HL-60 (cell line): ENCODE data around the gene ITLN2.
"Not testable (repeated sequence)": the region's sequence is repeated elsewhere in the genome, so short reads cannot be mapped to it uniquely, and the experiment has no call there.

Experiments
- DNase-seq, 2 experiments: peaks; one replicate each; pipeline ENCODE4 v3.0.0-alpha.2; 2010 to 2020; ENCODE audit warnings: low read depth in 1 of 2, low spot score in 1 of 2
- H3K27ac ChIP-seq: fragments of 250-450 bp; sonication (Bioruptor Pico); replicated peaks from 2 replicates; pipeline ENCODE4 v1.5.1; 2020; ENCODE audit warnings: mild to moderate bottlenecking, moderate library complexity
- H3K27me3 ChIP-seq: fragments of 250-450 bp; sonication (Bioruptor Pico); 2 replicates; pipeline ENCODE4 v1.5.1; 2021; ENCODE audit warnings: mild to moderate bottlenecking, moderate library complexity; ENCODE audit not compliant: insufficient read depth, poor library complexity, severe bottlenecking
- H3K4me3 ChIP-seq: replicated peaks from 2 replicates; pipeline ENCODE4 v1.5.1; 2011; ENCODE audit warnings: mild to moderate bottlenecking, control low read depth, low read length; ENCODE audit not compliant: insufficient read depth
- GABPA ChIP-seq: IDR thresholded peaks from 2 replicates; pipeline ENCODE4 v1.6.1; 2012; ENCODE audit warnings: low read depth
- POLR2AphosphoS5 ChIP-seq: IDR thresholded peaks from 2 replicates; pipeline ENCODE4 v1.6.1; 2012; ENCODE audit warnings: low read depth
- REST ChIP-seq: IDR thresholded peaks from 2 replicates; pipeline ENCODE4 v1.6.1; 2012; ENCODE audit warnings: low read depth; ENCODE audit not compliant: insufficient replicate concordance
- SPI1 ChIP-seq: IDR thresholded peaks from 2 replicates; pipeline ENCODE4 v1.6.1; 2012; ENCODE audit warnings: low read depth, mild to moderate bottlenecking, borderline replicate concordance
- TF ChIP-seq, protein P1 (sequence below): IDR thresholded peaks from one replicate; pipeline ENCODE4 v1.5.1; 2011; ENCODE audit warnings: low read length, control low read depth, inconsistent platforms; ENCODE audit not compliant: insufficient read depth

The ITLN2 gene

DNA sequence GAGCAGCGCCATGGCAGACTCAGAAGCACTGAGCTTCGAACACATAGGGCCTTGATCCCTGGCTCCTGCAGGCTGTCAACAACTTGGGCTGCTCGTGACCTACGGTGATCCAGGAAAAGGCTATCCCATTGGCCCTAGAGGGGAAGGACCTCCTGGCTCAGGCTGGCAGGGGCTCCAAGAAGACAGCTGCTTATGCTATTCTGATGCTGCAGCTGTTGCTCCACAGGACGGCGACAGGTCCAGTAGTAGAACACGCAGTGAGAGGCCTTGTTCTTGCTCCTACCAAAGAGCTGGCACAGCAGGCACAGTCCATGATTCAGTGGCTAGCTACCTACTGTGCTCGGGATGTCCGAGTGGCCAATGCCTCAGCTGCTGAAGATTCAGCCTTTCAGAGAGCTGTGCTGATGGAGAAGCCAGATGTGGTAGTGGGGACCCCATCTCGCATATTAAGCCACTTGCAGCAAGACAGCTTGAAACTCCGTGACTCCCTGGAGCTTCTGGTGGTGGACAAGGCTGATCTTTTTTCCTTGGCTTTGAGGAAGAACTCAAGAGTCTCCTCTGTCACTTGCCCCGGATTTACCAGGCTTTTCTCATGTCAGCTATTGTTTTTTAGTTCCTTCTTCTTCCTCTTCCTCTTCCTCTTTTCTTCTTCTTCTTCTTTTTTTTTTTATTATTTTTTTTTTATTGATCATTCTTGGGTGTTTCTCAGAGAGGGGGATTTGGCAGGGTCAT, 18.9 kb downstream of the ITLN2 start:
- Histone ChIP-seq H3K27ac (no peak overlapping the region), H3K4me3 (no peak overlapping the region), H3K27me3 (no peaks in the 10 kb centered on the region)
- TF ChIP-seq SPI1: peak; percentile 73
- TF ChIP-seq, protein P1, sequence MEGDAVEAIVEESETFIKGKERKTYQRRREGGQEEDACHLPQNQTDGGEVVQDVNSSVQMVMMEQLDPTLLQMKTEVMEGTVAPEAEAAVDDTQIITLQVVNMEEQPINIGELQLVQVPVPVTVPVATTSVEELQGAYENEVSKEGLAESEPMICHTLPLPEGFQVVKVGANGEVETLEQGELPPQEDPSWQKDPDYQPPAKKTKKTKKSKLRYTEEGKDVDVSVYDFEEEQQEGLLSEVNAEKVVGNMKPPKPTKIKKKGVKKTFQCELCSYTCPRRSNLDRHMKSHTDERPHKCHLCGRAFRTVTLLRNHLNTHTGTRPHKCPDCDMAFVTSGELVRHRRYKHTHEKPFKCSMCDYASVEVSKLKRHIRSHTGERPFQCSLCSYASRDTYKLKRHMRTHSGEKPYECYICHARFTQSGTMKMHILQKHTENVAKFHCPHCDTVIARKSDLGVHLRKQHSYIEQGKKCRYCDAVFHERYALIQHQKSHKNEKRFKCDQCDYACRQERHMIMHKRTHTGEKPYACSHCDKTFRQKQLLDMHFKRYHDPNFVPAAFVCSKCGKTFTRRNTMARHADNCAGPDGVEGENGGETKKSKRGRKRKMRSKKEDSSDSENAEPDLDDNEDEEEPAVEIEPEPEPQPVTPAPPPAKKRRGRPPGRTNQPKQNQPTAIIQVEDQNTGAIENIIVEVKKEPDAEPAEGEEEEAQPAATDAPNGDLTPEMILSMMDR: no peak
- peak in 1 of 2 experiments; percentile 43 for DNase-seq

DNA sequence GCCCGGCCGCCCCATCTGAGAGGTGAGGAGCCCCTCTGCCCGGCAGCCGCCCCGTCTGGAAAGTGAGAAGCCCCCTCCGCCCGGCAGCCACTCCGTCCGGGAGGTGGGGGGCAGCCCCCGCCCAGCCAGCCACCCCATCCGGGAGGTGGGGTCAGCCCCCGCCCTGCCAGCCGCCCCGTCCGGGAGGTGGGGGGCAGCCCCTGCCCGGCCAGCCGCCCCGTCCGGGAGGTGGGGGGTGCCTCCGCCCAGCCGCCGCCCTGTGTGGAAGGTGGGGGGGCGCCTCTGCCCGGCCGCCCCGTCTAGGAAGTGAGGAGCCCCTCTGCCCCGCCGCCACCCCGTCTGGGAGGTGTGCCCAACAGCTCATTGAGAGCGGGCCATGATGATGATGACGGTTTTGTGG, 21.3 kb downstream of the ITLN2 start:
- not testable (repeated sequence) for H3K27me3 ChIP-seq, H3K4me3 ChIP-seq, H3K27ac ChIP-seq, DNase-seq

- Histone ChIP-seq H3K27ac (no peak overlapping the region), H3K27me3 (no peaks in the 10 kb centered on the region), H3K4me3 (no peak overlapping the region)
- no peak for DNase-seq
- TF ChIP-seq SPI1: no peak
- TF ChIP-seq POLR2AphosphoS5: no peak
- TF ChIP-seq REST: no peak
- TF ChIP-seq, protein P1: no peak
- no peak for TF ChIP-seq GABPA
Measured at GRCh38 chr1:160925652-160926244, 28.9 kb downstream of the ITLN2 start.

GRCh38 chr1:160924791-160925651, 29.6 kb downstream of the ITLN2 start:
- Histone ChIP-seq H3K4me3 (no peak overlapping the region), H3K27me3 (no peaks in the 10 kb centered on the region), H3K27ac (no peak overlapping the region)
- TF ChIP-seq POLR2AphosphoS5 (no peak), SPI1 (no peak), GABPA (no peak), REST (no peak)
- TF ChIP-seq, protein P1: no peak
- DNase-seq: no peak
